GM12874 (cell line): ENCODE data around the gene HOXD12.

ENCODE experiments used
- CTCF ChIP-seq: IDR thresholded peaks from 2 replicates; pipeline ENCODE4 v1.5.1; 2011; ENCODE audit warnings: low read depth, mild to moderate bottlenecking, control low read depth, low read length, moderate library complexity; ENCODE audit not compliant: insufficient read depth

The HOXD12 gene

GRCh38 chr2:176106581-176107539, 7.3 kb downstream of the HOXD12 start, which contains the start of gene HOXD11:
TSS of gene HOXD11 (plus strand) at chr2:176107280. CDS start at chr2:176107356, 76 bp downstream.
- no peak for TF ChIP-seq CTCF

- TF ChIP-seq CTCF, result no peak
Measured at GRCh38 chr2:176107731-176108181, 8.2 kb downstream of the HOXD12 start.

- TF ChIP-seq CTCF, result no peak
Measured at GRCh38 chr2:176109192-176109901, 9.8 kb downstream of the HOXD12 start.

- no peak for TF ChIP-seq CTCF
Measured at GRCh38 chr2:176109946-176110345, 10.4 kb downstream of the HOXD12 start.

GRCh38 chr2:176110415-176111308, 11.1 kb downstream of the HOXD12 start:
- TF ChIP-seq CTCF, result no peak

GRCh38 chr2:176111309-176111663, 11.7 kb downstream of the HOXD12 start:
- TF ChIP-seq CTCF, result peak; percentile 77

- no peak for TF ChIP-seq CTCF
Measured at GRCh38 chr2:176111846-176112374, 12.3 kb downstream of the HOXD12 start.
